Lung microvascular endothelial cell (primary cell): ENCODE results near the gene VWA8. TPM values are rescaled to one million over a fixed set of nuclear protein-coding genes. Genes with fewer than 3 reads are reported as not detected.

Experiments
- DNase-seq, 2 donors: peaks; one replicate each; pipeline versions ENCODE4 v3.0.0 to v3.0.0-alpha.2; 2010; ENCODE audit warnings: low read depth in 2 of 2
- total RNA-seq: library from RNA; depleted of rRNA; stranded (reverse); fragments of >200 nt; gene quantifications from 2 replicates; pipeline ENCODE4 v1.2.1, GENCODE V29; 2014

VWA8 gene
- total RNA-seq, 1 donor from 2014 or later: 5.4 TPM

- no peak for DNase-seq
Observed at GRCh38 chr13:41616151-41616550, 344.8 kb downstream of the VWA8 start.

- DNase-seq: no peak
Observed at GRCh38 chr13:41615528-41615855, 345.4 kb downstream of the VWA8 start.

- peak in 1 of 2 donors; percentile 88 for DNase-seq
Observed at GRCh38 chr13:41614671-41615527, 346.0 kb downstream of the VWA8 start.

- peak; percentile 44 to 99 for DNase-seq
Observed at GRCh38 chr13:41613984-41614661, 346.8 kb downstream of the VWA8 start.

- DNase-seq: no peak
Observed at GRCh38 chr13:41613471-41613870, 347.4 kb downstream of the VWA8 start.

GRCh38 chr13:41611385-41611784 is 349.5 kb downstream of the VWA8 start:
- no peak for DNase-seq

- peak; percentile 48 to 91 for DNase-seq
Observed at GRCh38 chr13:41610404-41610803, 350.5 kb downstream of the VWA8 start.

GRCh38 chr13:41609828-41610227 is 351.1 kb downstream of the VWA8 start:
- DNase-seq: no peak

GRCh38 chr13:41608839-41609177 is 352.1 kb downstream of the VWA8 start:
- DNase-seq: no peak

GRCh38 chr13:41608111-41608838 is 352.6 kb downstream of the VWA8 start:
- no peak for DNase-seq

- DNase-seq: no peak
Observed at GRCh38 chr13:41606646-41607045, 354.3 kb downstream of the VWA8 start.

GRCh38 chr13:41605319-41606285 is 355.3 kb downstream of the VWA8 start:
- DNase-seq: no peak

GRCh38 chr13:41603917-41604316 is 357.0 kb downstream of the VWA8 start:
- DNase-seq: peak; percentile 32 to 84

GRCh38 chr13:41601718-41602445 is 359.0 kb downstream of the VWA8 start:
- no peak for DNase-seq

GRCh38 chr13:41599619-41600018 is 361.3 kb downstream of the VWA8 start:
- no peak for DNase-seq

GRCh38 chr13:41597348-41598041 is 363.4 kb downstream of the VWA8 start:
- peak in 1 of 2 donors; percentile 19 for DNase-seq

- peak; percentile 19 to 66 for DNase-seq
Observed at GRCh38 chr13:41596190-41596589, 364.7 kb downstream of the VWA8 start.

- DNase-seq: no peak
Observed at GRCh38 chr13:41595298-41595697, 365.6 kb downstream of the VWA8 start.

GRCh38 chr13:41590643-41591042 is 370.3 kb downstream of the VWA8 start:
- no peak for DNase-seq

- no peak for DNase-seq
Observed at GRCh38 chr13:41590122-41590521, 370.8 kb downstream of the VWA8 start.
